Mammary epithelial cell (primary cell): ENCODE data around the gene SSBP3.

Experiments used
- EZH2 ChIP-seq: IDR thresholded peaks from 2 replicates; pipeline ENCODE4 v1.6.1; 2012; ENCODE audit warnings: low read length, inconsistent platforms, borderline replicate concordance
- TF ChIP-seq, protein P1 (sequence below), 2 donors: IDR thresholded peaks in 1 of 2; conservative IDR thresholded peaks in 1 of 2; 2 replicates each; pipeline ENCODE4 v1.5.1; 2011 to 2012; ENCODE audit warnings: inconsistent platforms in 2 of 2, low read length in 2 of 2, mild to moderate bottlenecking in 2 of 2, control low read depth in 1 of 2, low read depth in 1 of 2; ENCODE audit not compliant: insufficient read depth in 1 of 2; ENCODE audit errors: extremely low read depth in 1 of 2

DNA sequence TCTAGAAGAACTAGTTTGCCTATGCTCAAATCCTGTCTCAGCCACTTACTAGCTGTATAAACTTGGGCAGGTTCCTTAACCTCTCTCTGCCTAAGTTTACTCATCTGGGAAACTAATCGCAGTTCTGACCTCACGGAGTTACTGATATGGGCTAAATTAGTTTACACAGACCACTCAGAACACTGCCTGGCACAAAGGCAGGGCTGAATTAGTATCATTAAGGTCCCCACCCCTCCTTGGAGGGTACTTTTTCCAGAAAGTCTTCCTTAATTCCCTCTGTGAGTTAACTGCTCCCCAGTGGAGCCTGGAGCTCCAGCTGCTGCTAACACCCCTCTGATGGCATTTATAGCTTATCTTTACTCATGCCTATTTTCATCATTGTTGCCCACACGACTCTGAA is 40.3 kb downstream of the SSBP3 start:
- TF ChIP-seq EZH2, result no peak
- TF ChIP-seq, protein P1, sequence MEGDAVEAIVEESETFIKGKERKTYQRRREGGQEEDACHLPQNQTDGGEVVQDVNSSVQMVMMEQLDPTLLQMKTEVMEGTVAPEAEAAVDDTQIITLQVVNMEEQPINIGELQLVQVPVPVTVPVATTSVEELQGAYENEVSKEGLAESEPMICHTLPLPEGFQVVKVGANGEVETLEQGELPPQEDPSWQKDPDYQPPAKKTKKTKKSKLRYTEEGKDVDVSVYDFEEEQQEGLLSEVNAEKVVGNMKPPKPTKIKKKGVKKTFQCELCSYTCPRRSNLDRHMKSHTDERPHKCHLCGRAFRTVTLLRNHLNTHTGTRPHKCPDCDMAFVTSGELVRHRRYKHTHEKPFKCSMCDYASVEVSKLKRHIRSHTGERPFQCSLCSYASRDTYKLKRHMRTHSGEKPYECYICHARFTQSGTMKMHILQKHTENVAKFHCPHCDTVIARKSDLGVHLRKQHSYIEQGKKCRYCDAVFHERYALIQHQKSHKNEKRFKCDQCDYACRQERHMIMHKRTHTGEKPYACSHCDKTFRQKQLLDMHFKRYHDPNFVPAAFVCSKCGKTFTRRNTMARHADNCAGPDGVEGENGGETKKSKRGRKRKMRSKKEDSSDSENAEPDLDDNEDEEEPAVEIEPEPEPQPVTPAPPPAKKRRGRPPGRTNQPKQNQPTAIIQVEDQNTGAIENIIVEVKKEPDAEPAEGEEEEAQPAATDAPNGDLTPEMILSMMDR (conservative IDR thresholded peaks at IDR 0.05 in 1 of 2, IDR thresholded peaks at IDR 0.05 in 1 of 2; ENCODE audit: extremely low read depth in 1 of 2, insufficient read depth in 1 of 2, low read depth in 1 of 2, low read length in 2 of 2), result no peak
